CD4-positive, alpha-beta T cell (primary cell): ENCODE results near the gene TRIP10. TPM values are rescaled to one million over a fixed set of nuclear protein-coding genes. Genes with fewer than 3 reads are reported as not detected.
A peak's percentile ranks its signal among the peaks of the same experiment; 100 is the strongest.

Source experiments
- ATAC-seq: fragments of 200-7000 bp; cut with Tn5 transposase; one replicate; pipeline ENCODE4 v1.10.0; 2022; ENCODE audit warnings: mild to moderate bottlenecking; ENCODE audit not compliant: poor library complexity
- CTCF ChIA-PET: fragments of 350-600 bp; sonication (Branson Sonifier 250); formaldehyde crosslinking; loops from one replicate; lab custom pipeline; 2021; ENCODE audit warnings: antibody characterized with exemption, inconsistent platforms; lab: Charles Lee
- POLR2A ChIA-PET: fragments of 350-600 bp; sonication (Branson Sonifier 250); formaldehyde crosslinking; loops from one replicate; lab custom pipeline; 2021; ENCODE audit warnings: antibody characterized with exemption, inconsistent platforms; lab: Charles Lee
- DNase-seq, 14 experiments: peaks; one replicate each; pipeline ENCODE4 v3.0.0-alpha.2; 2013 to 2020; ENCODE audit warnings: mixed read lengths in 2 of 14
- H3K27ac ChIP-seq, 2 donors: one replicate each; pipeline versions ENCODE4 v1.5.1 to v1.7.0; 2013; ENCODE audit warnings: low read length in 2 of 2, low read depth in 1 of 2, mild to moderate bottlenecking in 1 of 2
- H3K27me3 ChIP-seq, 2 experiments: 1 replicate in 1 of 2; 2 replicates in 1 of 2; pipeline versions ENCODE4 v1.6.1 to v1.7.0; 2013; ENCODE audit warnings: low read length in 2 of 2, control low read depth in 1 of 2, mild to moderate bottlenecking in 1 of 2, moderate library complexity in 1 of 2; ENCODE audit not compliant: insufficient read depth in 2 of 2, control insufficient read depth in 1 of 2
- H3K36me3 ChIP-seq: one replicate; pipeline ENCODE4 v1.6.1; 2013; ENCODE audit warnings: low read length, control low read depth; ENCODE audit not compliant: insufficient read depth
- H3K4me1 ChIP-seq: one replicate; pipeline ENCODE4 v1.6.1; 2013; ENCODE audit warnings: low read length, control low read depth; ENCODE audit not compliant: insufficient read depth
- H3K4me3 ChIP-seq: one replicate; pipeline ENCODE4 v1.5.1; 2013; ENCODE audit warnings: mild to moderate bottlenecking, low read length, moderate library complexity
- H3K9me3 ChIP-seq, 2 experiments: 1 replicate in 1 of 2; 2 replicates in 1 of 2; pipeline versions ENCODE4 v1.6.1 to v1.7.0; 2013; ENCODE audit warnings: low read length in 2 of 2, mild to moderate bottlenecking in 2 of 2, control low read depth in 1 of 2, moderate library complexity in 1 of 2; ENCODE audit not compliant: control insufficient read depth in 1 of 2, insufficient read depth in 1 of 2
- H3K27ac Mint-ChIP-seq: one replicate; pipeline ENCODE4 v1.8.0; 2020; ENCODE audit warnings: mixed read lengths
- H3K27me3 Mint-ChIP-seq: one replicate; pipeline ENCODE4 v1.8.0; 2021; ENCODE audit warnings: mixed read lengths
- H3K36me3 Mint-ChIP-seq: one replicate; pipeline ENCODE4 v1.8.0; 2021; ENCODE audit warnings: low read depth, mixed read lengths
- H3K4me1 Mint-ChIP-seq: one replicate; pipeline ENCODE4 v1.8.0; 2021; ENCODE audit warnings: low read depth, mixed read lengths
- H3K4me3 Mint-ChIP-seq: one replicate; pipeline ENCODE4 v1.8.0; 2020; ENCODE audit warnings: mild to moderate bottlenecking, mixed read lengths
- H3K9me3 Mint-ChIP-seq: one replicate; pipeline ENCODE4 v1.8.0; 2020; ENCODE audit warnings: mixed read lengths
- CTCF ChIP-seq: fragments of 200-600 bp; IDR thresholded peaks from one replicate; pipeline ENCODE4 v1.8.0; 2022; ENCODE audit warnings: antibody characterized with exemption, mild to moderate bottlenecking
- intact Hi-C, 2 experiments: fragments of 100-400 bp; cut with DNase I in 1 of 2; cut with micrococcal nuclease in 1 of 2; formaldehyde crosslinking; loops; one replicate each; pipeline versions ENCODE4 v1.15.1 to v1.9.0; 2023 to 2025; cut with DNase I, micrococcal nuclease
- total RNA-seq, 174 experiments: library from RNA in 2 of 174; stranded (reverse) in 2 of 174; gene quantifications; one replicate each; pipeline ENCODE4 v1.2.3 and lab custom pipeline; 2021 to 2026

Gene TRIP10
- total RNA-seq, 2 experiments from 2014 or later: 1.6 to 1.9 TPM

GRCh38 chr19:6728346-6728745, 11.1 kb upstream of the TRIP10 start:
- no peak for ATAC-seq
- Mint-ChIP-seq H3K9me3 (no peaks in the 10 kb centered on the region), H3K4me3 (no peak overlapping the region), H3K4me1 (peaks cover 4% of the 10 kb centered on the region), H3K27me3 (no peaks in the 10 kb centered on the region), H3K27ac (no peak overlapping the region), H3K36me3 (peaks cover 14% of the 10 kb centered on the region)
- CTCF ChIA-PET: interaction anchor here (0.6 kb wide), 1 partner anchor 115 kb away, joined by 3 read pairs; no protein-coding TSS in a partner anchor
- TF ChIP-seq CTCF: no peak
- H3K4me1 ChIP-seq: peaks cover 12% of the 10 kb centered on the region
- H3K27me3 ChIP-seq: no peaks in the 10 kb centered on the region
- peak in 2 of 14 experiments; percentile 35 to 36 for DNase-seq
- H3K9me3 ChIP-seq: no peaks in the 10 kb centered on the region
- intact Hi-C loops: no loop called here
- peaks cover 22% of the 10 kb centered on the region for H3K36me3 ChIP-seq
- POLR2A ChIA-PET: interaction anchor here (1.3 kb wide), 1 partner anchor 9 kb away, joined by 5 read pairs; the partner anchor contains the start of gene GPR108
- no peak overlapping the region for H3K4me3 ChIP-seq
- no peak overlapping the region for H3K27ac ChIP-seq

GRCh38 chr19:6729573-6730152, 9.8 kb upstream of the TRIP10 start:
- no peaks in the 10 kb centered on the region for H3K9me3 ChIP-seq
- ATAC-seq: no peak
- Mint-ChIP-seq H3K9me3 (no peaks in the 10 kb centered on the region), H3K4me1 (no peaks in the 10 kb centered on the region), H3K27ac (no peak overlapping the region), H3K4me3 (no peak overlapping the region), H3K36me3 (peaks cover 14% of the 10 kb centered on the region), H3K27me3 (no peaks in the 10 kb centered on the region)
- ChIA-PET CTCF (no interaction called here), POLR2A (interaction anchor here (1.3 kb wide), 1 partner anchor 8 kb away, joined by 5 read pairs; the partner anchor contains the start of gene GPR108)
- H3K27me3 ChIP-seq: no peaks in the 10 kb centered on the region
- DNase-seq: no peak
- peaks cover 8% of the 10 kb centered on the region for H3K4me1 ChIP-seq
- intact Hi-C loops: no loop called here
- H3K27ac ChIP-seq: no peak overlapping the region
- no peak for TF ChIP-seq CTCF
- no peak overlapping the region for H3K4me3 ChIP-seq
- peaks cover 29% of the 10 kb centered on the region for H3K36me3 ChIP-seq

GRCh38 chr19:6730153-6730804, 9.2 kb upstream of the TRIP10 start:
- ChIA-PET POLR2A (no interaction called here), CTCF (no interaction called here)
- no peak overlapping the region for H3K27ac Mint-ChIP-seq
- DNase-seq: peak in 4 of 14 experiments; percentile 9 to 62 (median 36)
- no peak overlapping the region for H3K4me3 Mint-ChIP-seq
- Histone ChIP-seq H3K36me3 (peaks cover 33% of the 10 kb centered on the region), H3K27me3 (no peaks in the 10 kb centered on the region), H3K4me1 (peaks cover 6% of the 10 kb centered on the region), H3K9me3 (no peaks in the 10 kb centered on the region), H3K4me3 (no peak overlapping the region), H3K27ac (no peak overlapping the region)
- no peak for TF ChIP-seq CTCF
- no peak for ATAC-seq
- no peaks in the 10 kb centered on the region for H3K27me3 Mint-ChIP-seq
- no peaks in the 10 kb centered on the region for H3K9me3 Mint-ChIP-seq
- peaks cover 14% of the 10 kb centered on the region for H3K36me3 Mint-ChIP-seq
- no peaks in the 10 kb centered on the region for H3K4me1 Mint-ChIP-seq
- intact Hi-C loops: no loop called here
